ENCODE data around the gene RAB30.
"Not testable (repeated sequence)": the region's sequence is repeated elsewhere in the genome, so short reads cannot be mapped to it uniquely, and the experiment has no call there.

The RAB30 gene

DNA sequence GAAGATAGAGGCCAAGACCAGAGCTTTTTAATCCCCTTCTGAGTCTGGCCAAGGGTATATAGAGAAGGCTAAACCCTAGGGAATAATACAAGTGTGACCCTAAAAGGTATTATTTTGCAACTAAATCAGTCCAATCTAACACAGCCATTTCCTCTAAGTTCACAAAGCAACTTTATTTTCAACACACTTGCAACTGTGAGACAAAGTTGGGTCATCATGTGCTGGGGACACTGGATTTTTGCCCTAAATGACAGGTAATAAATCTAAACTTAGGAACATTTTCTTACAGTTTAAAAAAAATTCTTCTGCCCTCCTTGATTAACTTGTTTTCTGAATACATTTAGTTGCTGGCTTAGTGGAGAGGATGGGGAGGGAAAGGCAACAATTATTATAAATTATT, 91.9 kb downstream of the RAB30 start:
- DNase-seq, result no peak

DNA sequence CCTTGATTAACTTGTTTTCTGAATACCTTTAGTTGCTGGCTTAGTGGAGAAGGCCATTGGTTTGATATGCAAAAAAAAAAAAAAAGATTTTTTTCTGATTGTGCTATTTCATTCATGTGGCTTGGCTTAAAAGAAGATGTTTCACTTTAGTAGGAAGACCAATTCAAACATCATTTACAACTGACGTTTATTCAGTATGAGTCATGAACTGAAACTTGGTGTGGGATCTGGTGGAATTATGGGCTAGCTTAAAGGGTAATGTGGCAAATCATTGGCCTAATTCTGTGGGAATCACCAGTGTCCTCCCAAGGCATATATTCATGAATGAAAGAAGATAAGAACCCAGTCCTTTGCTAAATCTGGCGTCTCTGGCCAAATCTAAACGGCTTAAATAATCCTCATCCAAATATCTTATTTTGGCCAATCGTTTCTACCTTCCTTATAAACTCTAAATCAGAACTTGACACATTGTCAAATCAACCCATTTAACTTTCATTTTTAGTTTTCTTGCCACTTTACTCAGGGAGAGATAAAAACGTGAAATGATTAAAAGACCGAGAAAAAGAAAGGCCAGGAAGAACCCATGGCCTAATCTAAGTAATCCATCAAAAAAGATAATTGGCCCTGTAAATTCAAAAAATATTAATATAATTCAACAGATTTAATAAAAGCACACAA, 93.1 kb downstream of the RAB30 start:
- no peak for DNase-seq

DNA sequence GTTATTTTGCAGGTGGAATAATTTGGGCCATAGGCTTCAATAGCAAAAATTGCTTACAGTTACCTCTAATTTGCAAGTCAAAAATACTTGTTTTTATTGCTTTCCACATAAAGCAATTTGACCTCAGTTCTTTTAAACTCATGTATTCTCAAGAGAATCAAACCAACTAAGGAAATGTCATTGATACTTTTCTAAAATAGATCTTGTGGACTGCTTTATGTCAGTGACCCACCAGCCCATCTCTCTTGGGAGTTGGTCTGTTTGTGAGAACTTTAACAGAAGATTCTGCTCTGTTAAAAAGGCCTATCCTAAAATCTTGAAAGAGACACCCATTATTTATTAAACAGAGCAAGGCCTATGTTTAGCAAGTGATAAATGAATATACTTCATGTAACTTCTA, 94.9 kb downstream of the RAB30 start:
- no peak for DNase-seq

DNA sequence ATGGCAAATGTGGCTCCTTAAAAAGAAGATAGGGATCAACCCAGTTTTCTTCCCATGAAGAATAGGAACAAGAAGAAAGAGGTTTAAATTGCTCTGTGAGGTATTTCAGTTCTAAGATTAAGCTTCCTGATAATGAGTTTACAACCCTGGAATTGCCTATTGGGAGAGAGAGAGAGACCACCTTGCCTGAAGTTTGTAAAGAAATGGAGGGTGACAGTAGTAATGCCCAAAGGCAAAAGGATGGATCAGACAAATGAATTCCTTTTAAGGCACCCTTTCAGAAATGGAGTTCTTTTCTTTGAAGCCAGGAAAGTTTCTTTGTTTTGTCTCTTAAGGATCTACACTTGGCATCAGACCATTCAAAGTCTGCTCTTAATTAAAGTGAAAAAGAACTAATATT, 95.8 kb downstream of the RAB30 start:
- no peak for DNase-seq

DNA sequence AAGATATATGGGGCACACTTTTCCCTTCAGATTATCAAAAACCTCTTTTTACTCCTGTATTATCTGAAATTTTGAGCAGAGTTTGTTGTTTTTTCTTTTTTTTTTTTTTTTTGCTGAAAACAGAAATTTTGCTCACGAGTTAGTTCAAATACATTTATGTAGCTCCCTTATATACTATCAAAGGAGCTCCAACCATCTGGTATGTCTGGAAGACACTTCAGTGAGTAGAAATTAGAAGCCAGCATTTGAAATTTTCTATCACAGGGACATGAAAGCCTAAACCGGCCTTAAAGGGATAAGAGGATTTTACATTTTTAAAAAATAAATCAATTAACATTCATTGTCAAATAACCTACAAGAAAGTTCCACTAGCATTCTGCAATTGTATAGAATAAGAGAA, 96.8 kb downstream of the RAB30 start:
- no peak for DNase-seq

DNA sequence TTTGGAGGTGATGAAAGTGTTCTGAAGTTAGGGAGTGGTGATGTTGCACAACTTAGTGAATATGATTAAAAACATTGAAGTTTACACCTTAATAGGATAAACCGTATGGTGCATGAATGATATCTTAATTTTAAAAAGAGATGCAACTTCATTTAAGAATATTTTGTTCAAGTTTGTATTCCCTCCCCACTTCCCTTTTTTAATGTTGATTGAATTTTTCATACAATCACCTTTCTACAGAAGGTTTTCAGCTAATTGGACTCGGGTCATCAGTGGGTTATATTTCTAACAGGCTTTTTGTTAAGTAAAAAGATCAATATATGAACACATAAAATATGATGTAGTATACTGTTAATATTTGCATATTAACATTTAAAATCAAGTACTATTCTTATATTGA, 97.6 kb downstream of the RAB30 start:
- no peak for DNase-seq

DNA sequence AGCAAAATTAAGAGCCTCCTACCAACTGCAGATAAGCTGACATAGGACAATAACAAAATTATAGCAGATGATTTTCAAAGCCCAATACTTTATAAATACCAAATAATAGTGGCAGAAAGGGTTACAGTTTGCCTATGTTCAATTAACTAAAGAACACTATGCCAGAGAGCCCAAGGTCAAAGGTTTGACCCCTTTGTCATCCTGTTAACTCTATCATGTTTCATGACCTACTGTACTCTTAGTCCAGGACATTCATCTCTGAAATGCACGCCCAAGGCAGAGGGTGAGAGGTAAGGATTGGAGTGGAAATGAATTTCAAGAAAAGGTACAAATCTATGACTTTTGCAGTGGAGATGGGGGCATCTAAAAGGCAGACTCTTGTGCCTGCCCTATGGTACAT, 99.6 kb downstream of the RAB30 start:
- DNase-seq, result no peak

DNA sequence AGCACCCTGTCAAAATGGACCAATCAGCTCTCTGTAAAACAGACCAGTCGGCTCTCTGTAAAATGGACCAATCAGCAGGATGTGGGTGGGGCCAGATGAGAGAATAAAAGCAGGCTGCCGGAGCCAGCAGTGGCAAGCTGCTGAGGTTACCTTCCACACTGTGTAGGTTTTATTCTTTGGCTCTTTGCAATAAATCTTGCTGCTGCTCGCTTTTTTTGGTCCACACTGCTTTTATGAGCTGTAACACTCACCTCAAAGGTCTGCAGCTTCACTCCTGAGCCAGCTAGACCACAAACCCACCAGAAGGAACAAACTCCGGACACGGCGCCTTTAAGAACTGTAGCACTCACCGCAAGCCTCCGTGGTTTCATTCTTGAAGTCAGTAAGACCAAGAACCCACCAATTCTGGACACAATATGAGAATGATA, 100.2 kb downstream of the RAB30 start:
- DNase-seq, result peak; percentile 40

DNA sequence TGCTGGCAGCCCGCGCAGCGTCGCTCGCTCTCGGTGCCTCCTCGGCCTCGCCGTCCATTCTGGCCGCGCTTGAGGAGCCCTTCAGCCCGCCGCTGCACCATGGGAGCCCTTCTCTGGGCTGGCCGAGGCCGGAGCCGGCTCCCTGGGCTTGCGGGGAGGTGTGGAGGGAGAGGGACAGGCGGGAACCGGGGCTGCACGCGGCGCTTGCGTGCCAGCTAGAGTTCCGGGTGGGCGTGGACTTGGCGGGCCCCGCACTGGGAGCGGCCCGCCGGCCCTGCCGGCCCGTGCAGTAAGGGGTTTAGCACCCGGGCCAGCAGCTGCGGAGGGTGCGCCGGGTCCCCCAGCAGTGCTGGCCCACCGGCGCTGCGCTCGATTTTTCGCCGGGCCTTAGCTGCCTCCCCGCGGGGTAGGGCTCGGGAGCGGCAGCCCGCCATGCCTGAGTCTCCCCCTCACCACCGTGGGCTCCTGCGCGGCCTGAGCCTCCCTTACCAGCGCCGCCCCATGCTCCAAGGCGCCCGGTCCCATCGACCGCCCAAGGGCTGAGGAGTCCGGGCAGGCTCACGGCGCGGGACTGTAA, 101.1 kb downstream of the RAB30 start:
- DNase-seq, result not testable (repeated sequence)

DNA sequence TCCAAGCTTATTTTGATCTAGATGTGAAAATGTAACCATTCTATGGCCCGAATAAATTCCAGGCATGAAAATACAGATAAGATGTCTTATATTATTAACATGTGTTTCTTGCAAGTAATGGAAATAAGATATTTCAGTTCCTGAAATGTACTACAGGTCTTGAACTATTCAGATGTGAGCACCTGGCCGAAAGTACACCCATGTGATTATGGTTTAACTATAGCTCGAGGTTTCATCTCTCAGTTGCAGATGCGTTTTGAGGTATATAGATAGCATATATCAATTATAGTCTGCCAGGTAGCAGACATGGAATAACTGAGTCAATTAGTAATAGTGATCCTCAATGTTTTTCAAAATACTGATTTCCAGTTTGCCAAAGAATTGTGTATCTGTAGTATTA, 101.9 kb downstream of the RAB30 start:
- no peak for DNase-seq

DNA sequence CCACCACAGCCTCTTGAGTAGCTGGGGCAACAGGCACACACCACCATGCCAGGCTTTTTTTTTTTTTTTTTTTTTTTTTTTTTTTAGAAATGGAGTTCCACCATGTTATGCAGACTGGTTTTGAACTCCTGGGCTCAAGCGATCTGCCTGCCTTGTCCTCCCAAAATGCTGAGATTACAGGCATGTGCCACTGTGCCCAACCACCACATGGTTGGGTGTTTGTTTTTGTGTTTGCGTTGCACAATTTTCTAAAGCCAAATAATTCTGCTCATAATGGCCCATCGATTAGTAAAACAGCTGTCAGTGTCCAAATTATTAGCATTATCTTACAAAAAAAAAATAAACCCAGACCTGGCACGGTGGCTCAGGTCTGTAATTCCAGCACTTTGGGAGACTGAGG, 104.3 kb downstream of the RAB30 start:
- no peak for DNase-seq

DNA sequence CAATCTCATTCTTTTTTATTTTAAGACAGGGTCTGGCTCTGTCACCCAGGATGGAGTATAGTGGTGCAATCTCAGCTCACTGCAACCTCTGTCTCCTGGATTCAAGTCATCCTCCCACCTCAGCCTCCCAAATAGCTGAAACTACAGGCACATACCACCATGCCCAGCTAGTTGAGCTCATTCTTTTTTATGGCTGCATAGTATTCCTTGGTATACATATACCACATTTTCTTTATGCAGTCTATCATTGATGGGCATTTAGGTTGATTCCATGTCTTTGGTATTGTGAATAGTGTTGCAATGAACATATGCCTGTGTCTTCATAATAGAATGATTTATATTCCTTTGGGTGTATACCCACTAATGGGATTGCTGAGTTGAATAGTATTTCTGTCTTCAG, 109.7 kb downstream of the RAB30 start:
- not testable (repeated sequence) for DNase-seq

DNA sequence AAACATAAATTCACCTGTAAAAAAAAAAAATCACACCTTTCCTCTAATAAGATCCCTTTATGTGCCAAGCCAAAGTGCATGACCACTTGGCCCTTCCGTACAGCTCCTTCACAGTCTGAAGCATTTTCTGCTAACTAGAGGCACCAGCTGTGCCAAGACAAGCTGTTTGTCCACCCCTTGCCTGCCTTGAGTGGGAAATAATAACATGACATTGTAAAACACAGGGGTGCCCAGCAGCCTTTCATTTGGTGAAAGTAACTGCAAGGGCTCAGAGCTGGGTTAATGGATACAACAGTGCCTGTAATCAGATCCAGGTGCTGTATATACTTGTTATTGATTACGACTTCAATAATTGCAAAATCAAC, 110.9 kb downstream of the RAB30 start:
- DNase-seq, result peak; percentile 17

DNA sequence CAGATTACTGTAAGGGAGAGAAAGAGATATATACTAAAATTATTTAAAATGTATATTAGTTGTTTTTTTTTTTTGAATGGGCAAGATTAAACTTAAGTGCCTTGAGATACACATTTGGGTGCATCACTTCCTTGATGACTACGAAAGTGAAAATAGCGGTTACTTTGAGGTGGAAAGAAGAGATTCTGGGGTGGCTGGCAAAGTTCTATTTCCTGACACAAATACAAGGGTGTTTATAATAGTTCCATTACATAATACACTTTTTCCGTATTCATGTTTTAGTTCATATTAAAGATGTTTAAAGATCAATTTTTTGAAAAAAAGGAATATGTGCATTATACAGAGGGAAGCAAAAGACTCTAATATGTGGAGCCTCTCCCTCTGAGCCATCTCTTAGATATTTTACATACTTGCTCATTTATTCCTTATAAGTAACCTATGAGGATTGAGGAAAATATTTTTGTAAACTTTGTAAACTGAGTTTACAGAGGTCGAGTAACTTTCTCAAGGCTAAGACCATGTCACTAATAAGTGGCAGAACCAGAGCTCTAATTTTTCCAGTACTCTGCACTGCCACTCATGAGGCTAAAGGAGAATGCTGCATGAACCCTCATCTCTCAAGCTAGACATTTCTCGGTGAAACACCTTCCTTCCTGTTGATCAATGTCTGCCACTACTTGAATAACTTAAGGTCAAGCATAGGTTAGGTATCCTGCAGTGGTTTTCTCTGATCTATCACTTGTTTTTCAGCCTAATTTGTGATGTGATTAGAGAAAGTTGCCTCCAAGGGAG, 111.5 kb downstream of the RAB30 start:
- DNase-seq, result peak; percentile 58

DNA sequence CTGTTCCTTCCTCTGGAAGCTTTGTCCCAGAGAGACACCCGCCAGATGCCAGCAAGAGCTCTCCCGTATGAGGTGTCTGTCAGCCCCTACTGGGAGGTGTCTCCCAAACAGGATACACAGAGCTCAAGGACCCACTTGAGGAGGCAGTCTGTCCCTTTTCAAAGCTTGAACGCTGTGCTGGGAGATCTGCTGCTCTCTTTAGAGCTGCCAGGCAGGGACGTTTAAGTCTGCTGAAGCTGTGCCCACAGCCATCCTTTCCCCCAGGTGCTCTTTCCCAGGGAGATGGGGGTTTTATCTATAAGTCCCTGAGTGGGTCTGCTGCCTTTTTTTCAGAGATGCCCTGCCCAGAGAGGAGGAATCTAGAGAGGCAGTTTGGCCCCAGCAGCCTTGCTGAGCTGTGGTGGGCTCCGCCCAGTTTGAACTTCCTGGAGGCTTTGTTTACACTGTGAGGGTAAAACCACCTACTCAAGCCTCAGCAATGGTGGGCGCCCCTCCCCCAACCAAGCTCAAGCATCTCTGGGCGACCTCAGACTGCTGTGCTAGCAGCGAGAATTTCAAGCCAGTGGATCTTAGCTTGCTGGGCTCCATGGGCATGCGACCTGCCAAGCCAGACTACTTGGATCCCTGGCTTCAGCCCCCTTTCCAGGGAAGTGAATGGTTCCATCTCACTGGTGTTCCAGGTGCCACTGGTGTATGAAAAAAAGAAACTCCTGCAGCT, 115.8 kb downstream of the RAB30 start:
- DNase-seq, result peak; percentile 81

DNA sequence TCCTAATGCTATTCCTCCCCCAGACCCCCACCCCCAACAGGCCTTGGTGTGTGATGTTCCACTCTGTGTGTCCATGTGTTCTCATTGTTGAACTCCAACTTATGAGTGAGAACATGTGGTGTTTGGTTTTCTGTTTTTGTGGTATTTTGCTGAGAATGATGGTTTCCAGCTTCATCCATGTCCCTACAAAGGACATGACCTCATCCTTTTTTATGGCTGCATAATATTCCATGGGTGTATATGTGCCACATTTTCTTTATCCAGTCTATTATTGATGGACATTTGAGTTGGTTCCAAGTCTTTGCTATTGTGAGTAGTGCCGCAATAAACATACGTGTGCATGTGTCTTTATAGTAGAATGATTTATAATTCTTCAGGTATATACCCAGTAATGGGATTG, 121.2 kb downstream of the RAB30 start:
- DNase-seq, result not testable (repeated sequence)

DNA sequence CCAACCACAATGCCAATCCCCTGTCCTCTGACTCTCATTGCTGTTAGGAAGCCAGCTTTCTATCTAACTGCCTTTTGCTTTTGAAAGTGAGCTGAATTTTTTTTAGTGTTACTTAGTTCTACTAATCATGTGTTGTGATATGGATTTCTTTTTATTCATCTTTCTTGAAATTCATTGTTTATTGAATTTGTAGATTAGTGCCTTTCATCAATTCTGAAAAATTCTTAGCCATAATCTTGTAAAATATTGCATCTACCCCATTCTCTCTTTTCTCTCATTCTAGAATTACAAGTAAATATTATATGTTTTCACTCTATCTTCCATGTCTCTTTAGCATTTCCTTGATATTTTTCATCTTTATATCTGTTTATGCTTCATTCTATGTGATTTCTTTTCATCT, 122.3 kb downstream of the RAB30 start:
- DNase-seq, result no peak

DNA sequence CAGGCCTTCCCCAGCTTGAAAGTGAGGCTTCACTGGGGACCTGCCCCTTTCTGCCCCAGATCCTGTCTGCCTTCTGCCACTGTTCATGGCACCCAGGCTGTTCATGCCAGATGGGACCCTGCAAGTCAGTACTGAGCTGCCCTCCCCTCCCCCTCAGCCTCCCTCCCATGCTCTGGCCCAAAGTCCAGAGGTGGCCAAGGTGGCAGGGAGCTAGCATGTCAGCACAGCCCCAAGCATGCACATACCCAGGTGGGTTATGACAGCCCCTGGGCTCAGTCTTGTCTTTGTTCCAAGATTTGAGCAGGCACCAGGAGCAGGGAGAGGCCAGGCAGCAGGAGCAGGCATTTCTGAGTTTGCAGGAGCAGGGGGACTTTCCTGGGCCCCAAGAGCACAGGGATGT, 126.0 kb downstream of the RAB30 start:
- DNase-seq, result no peak

DNA sequence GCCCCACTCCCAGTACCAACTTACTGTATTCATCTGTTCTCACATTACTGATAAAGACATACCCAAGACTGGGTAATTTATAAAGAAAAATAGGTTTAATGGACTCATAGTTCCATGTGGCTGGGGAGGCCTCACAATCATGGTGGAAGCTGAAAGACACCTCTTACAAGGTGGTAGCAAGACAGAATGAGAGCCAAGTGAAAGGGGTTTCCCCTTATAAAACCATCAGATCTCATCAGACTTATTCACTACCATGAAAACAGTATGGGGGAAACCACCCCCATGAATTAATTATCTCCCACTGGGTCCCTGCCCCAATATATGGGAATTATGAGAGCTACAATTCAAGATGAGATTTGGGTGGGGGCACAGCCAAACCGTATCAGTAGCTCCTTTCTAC, 126.7 kb downstream of the RAB30 start:
- DNase-seq, result not testable (repeated sequence)

DNA sequence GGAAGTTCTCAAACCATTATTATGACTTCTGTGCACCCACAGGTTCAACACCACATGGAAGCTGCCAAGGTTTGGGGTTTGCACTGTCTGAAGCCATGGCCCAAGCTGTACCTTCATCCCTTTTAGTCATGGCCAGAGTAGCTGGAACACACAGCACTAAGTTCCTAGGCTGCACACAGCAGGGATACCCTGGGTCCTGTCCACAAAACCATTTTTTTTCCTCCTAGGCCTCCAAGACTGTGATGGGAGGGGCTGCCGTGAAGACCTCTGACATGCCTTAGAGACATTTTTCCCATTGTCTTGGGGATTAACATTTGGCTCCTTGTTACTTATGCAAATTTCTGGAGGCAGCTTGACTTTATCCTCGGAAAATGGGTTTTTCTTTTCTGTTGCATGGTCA, 127.5 kb downstream of the RAB30 start:
- DNase-seq, result no peak

DNA sequence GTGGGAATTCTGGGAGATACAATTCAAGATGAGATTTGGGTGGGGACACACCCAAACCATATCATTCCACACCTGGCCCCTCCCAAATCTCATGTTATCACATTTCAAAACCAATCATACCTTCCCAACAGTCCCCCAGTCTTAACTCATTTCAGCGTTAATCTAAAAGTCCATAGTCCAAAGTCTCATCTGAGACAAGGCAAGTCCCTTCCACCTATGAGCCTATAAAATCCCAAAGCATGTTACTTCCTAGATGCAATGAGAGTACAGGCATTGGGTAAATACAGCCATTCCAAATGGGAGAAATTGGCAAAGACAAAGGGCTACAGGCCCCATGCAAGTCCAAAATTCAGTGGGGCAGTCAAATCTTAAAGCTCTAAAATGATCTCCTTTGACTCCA, 128.3 kb downstream of the RAB30 start:
- DNase-seq, result not testable (repeated sequence)

DNA sequence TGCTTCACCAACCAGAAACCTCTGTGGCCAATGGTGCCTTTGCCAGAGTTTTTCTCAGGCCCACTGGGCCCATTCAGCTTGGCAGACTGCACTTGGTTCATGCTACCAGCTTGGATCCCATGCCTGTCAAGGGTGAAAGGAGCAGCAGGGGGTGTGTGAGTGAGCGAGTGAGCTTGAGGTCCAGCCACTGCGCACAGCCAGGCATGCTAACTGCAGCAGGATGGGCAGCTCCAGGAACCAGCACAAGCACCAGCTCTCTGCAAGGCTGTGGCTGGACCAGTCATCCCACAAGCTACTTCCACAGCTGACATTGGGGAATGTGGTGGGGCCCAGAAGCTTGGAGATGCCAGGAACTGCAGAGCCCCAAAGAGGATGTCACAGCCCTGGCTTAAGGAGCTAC, 129.3 kb downstream of the RAB30 start:
- no peak for DNase-seq

DNA sequence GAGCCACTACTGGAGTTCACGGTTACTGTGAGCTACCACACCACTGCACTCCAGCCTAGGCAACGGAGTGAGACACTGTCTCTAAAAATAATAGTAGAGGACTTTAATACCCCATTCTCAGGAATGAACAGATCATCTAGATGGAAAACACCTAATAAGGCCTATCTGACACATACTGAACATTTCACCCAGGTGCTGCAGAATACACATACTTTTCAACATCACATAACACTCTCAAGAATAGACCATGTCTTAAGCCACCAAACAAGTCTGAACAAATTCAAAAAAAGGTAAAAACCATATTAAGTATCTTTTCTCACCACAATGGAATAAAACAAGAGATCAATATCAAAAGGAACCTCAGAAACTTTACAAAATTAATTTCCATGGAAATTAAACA, 132.2 kb downstream of the RAB30 start:
- DNase-seq, result no peak

DNA sequence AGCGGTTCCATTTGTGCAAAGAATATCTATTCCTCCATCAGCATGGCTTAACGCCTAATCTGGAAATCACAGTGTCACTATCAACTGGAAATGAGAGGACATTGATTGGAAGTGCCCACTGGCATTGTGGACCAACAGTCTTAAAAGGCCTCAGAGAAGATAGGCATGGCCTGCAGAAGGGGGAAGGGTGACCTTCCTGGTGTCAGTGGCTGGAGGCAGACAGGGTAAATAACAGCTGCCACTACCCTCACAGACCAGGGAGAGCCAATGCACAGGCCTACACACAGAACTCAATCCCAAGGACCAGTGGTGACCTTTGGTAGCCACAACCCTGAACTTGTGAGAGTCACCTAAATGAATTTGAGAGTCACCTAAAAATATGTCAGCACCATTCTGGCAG, 134.1 kb downstream of the RAB30 start:
- no peak for DNase-seq
